ENCODE results near the gene SDC3.

GRCh38 chr1:30906631-30907441 is 1.7 kb downstream of the SDC3 start:
- TF ChIP-seq CTCF (IDR thresholded peaks at IDR 0.05) (no peak), EZH2 (IDR thresholded peaks at IDR 0.05; ENCODE audit: borderline replicate concordance, insufficient read depth, low read depth, low read length, poor library complexity, severe bottlenecking) (no peak)

Measured in B cell (primary cell).